H9 (cell line): ENCODE measurements around the gene UMPS. TPM values are rescaled to one million over a fixed set of nuclear protein-coding genes. Genes with fewer than 3 reads are reported as not detected.

Experiments
- DNase-seq: peaks from one replicate; pipeline ENCODE4 v3.0.0-alpha.2; 2017
- H2AFZ ChIP-seq: one replicate; pipeline ENCODE4 v1.6.1; 2013; ENCODE audit warnings: mild to moderate bottlenecking, low read length, control low read depth, moderate library complexity
- H2AK5ac ChIP-seq: 2 replicates; pipeline ENCODE4 v1.6.1; 2013; ENCODE audit warnings: low read length, control low read depth, mixed read lengths; ENCODE audit not compliant: insufficient read length
- H2BK120ac ChIP-seq: one replicate; pipeline ENCODE4 v1.6.1; 2013; ENCODE audit warnings: low read depth, mild to moderate bottlenecking, low read length, control low read depth, inconsistent platforms; ENCODE audit not compliant: poor library complexity, severe bottlenecking
- H2BK12ac ChIP-seq: 2 replicates; pipeline ENCODE4 v1.6.1; 2013; ENCODE audit warnings: low read length, control low read depth, mixed read lengths, low read depth; ENCODE audit not compliant: insufficient read length
- H2BK15ac ChIP-seq: 2 replicates; pipeline ENCODE4 v1.6.1; 2013; ENCODE audit warnings: low read depth, low read length, control low read depth
- H2BK20ac ChIP-seq: one replicate; pipeline ENCODE4 v1.6.1; 2013; ENCODE audit warnings: low read depth, mild to moderate bottlenecking, low read length, control low read depth, inconsistent platforms; ENCODE audit not compliant: poor library complexity, severe bottlenecking
- H2BK5ac ChIP-seq: 2 replicates; pipeline ENCODE4 v1.6.1; 2013; ENCODE audit warnings: low read length, control low read depth, mixed read lengths; ENCODE audit not compliant: insufficient read length
- H3K14ac ChIP-seq: 2 replicates; pipeline ENCODE4 v1.6.1; 2013; ENCODE audit warnings: low read length, control low read depth; ENCODE audit not compliant: insufficient read depth
- H3K18ac ChIP-seq: 2 replicates; pipeline ENCODE4 v1.6.1; 2013; ENCODE audit warnings: low read depth, mild to moderate bottlenecking, mixed read lengths, low read length, control low read depth; ENCODE audit not compliant: insufficient read length
- H3K23ac ChIP-seq: 2 replicates; pipeline ENCODE4 v1.6.1; 2013; ENCODE audit warnings: low read length, control low read depth, mixed read lengths, low read depth; ENCODE audit not compliant: insufficient read length
- H3K23me2 ChIP-seq: 2 replicates; pipeline ENCODE4 v1.6.1; 2013; ENCODE audit warnings: low read depth, mild to moderate bottlenecking, mixed read lengths, low read length, control low read depth; ENCODE audit not compliant: insufficient read length, poor library complexity, severe bottlenecking
- H3K27ac ChIP-seq: 2 replicates; pipeline ENCODE4 v1.5.1; 2013; ENCODE audit warnings: low read length, control low read depth, mixed read lengths, low read depth; ENCODE audit not compliant: insufficient read length
- H3K27me3 ChIP-seq: 2 replicates; pipeline ENCODE4 v1.6.1; 2013; ENCODE audit warnings: low read length, control low read depth, inconsistent platforms; ENCODE audit not compliant: insufficient read depth
- H3K4ac ChIP-seq: 2 replicates; pipeline ENCODE4 v1.6.1; 2013; ENCODE audit warnings: low read depth, mild to moderate bottlenecking, control low read depth, inconsistent platforms, low read length, moderate library complexity
- H3K4me1 ChIP-seq: 2 replicates; pipeline ENCODE4 v1.6.1; 2013; ENCODE audit warnings: low read length, control low read depth, inconsistent platforms; ENCODE audit not compliant: insufficient read depth
- H3K4me2 ChIP-seq: 2 replicates; pipeline ENCODE4 v1.6.1; 2013; ENCODE audit warnings: low read length, control low read depth, mixed read lengths; ENCODE audit not compliant: insufficient read length, insufficient read depth
- H3K56ac ChIP-seq: 2 replicates; pipeline ENCODE4 v1.6.1; 2013; ENCODE audit warnings: low read depth, mild to moderate bottlenecking, mixed read lengths, low read length, control low read depth; ENCODE audit not compliant: insufficient read length
- H3K79me1 ChIP-seq: 2 replicates; pipeline ENCODE4 v1.6.1; 2013; ENCODE audit warnings: low read depth, mild to moderate bottlenecking, moderate library complexity, low read length, control low read depth, inconsistent platforms; ENCODE audit not compliant: insufficient read depth, poor library complexity, severe bottlenecking
- H3K79me2 ChIP-seq: 2 replicates; pipeline ENCODE4 v1.6.1; 2013; ENCODE audit warnings: low read length, control low read depth, inconsistent platforms; ENCODE audit not compliant: insufficient read depth
- H3K9ac ChIP-seq: 2 replicates; pipeline ENCODE4 v1.6.1; 2013; ENCODE audit warnings: low read length, control low read depth, mixed read lengths; ENCODE audit not compliant: insufficient read length; ENCODE audit errors: extremely low read depth
- H3K9me3 ChIP-seq: one replicate; pipeline ENCODE4 v1.6.1; 2013; ENCODE audit warnings: low read depth, low read length, inconsistent platforms; ENCODE audit not compliant: control insufficient read depth
- H3T11ph ChIP-seq: one replicate; pipeline ENCODE4 v1.6.1; 2013; ENCODE audit warnings: mild to moderate bottlenecking, low read length, control low read depth, inconsistent platforms
- H4K20me1 ChIP-seq: one replicate; pipeline ENCODE4 v1.6.1; 2013; ENCODE audit not compliant: control insufficient read depth, insufficient read length, insufficient read depth
- H4K5ac ChIP-seq: 2 replicates; pipeline ENCODE4 v1.6.1; 2013; ENCODE audit warnings: low read depth, mild to moderate bottlenecking, mixed read lengths, low read length, control low read depth; ENCODE audit not compliant: insufficient read length
- H4K8ac ChIP-seq: replicated peaks from 2 replicates; pipeline ENCODE4 v1.6.1; 2013; ENCODE audit warnings: low read length, control low read depth, mixed read lengths, low read depth; ENCODE audit not compliant: insufficient read length
- H4K91ac ChIP-seq: 2 replicates; pipeline ENCODE4 v1.6.1; 2013; ENCODE audit warnings: low read depth, mild to moderate bottlenecking, moderate library complexity, mixed read lengths, low read length, control low read depth; ENCODE audit not compliant: insufficient read length
- H3K27ac Mint-ChIP-seq, 3 experiments: 2 replicates in 2 of 3; 3 replicates in 1 of 3; pipeline ENCODE4 v1.8.0; 2020 to 2021; ENCODE audit warnings: mixed read lengths in 3 of 3, mild to moderate bottlenecking in 1 of 3, moderate library complexity in 1 of 3
- H3K27me3 Mint-ChIP-seq: 2 replicates; pipeline ENCODE4 v1.8.0; 2021; ENCODE audit warnings: low read depth, mild to moderate bottlenecking, moderate library complexity, mixed read lengths
- H3K36me3 Mint-ChIP-seq, 3 experiments: 2 replicates in 2 of 3; 3 replicates in 1 of 3; pipeline ENCODE4 v1.8.0; 2020 to 2021; ENCODE audit warnings: low read depth in 3 of 3, mixed read lengths in 3 of 3; ENCODE audit not compliant: insufficient read depth in 1 of 3
- H3K4me1 Mint-ChIP-seq, 2 experiments: 2 replicates each; pipeline ENCODE4 v1.8.0; 2020; ENCODE audit warnings: mixed read lengths in 2 of 2
- H3K4me3 Mint-ChIP-seq, 2 experiments: 2 replicates in 1 of 2; 3 replicates in 1 of 2; pipeline ENCODE4 v1.8.0; 2020 to 2021; ENCODE audit warnings: mild to moderate bottlenecking in 2 of 2, mixed read lengths in 2 of 2, moderate library complexity in 1 of 2
- H3K9me3 Mint-ChIP-seq, 2 experiments: 2 replicates in 1 of 2; 3 replicates in 1 of 2; pipeline ENCODE4 v1.8.0; 2020; ENCODE audit warnings: mild to moderate bottlenecking in 2 of 2, mixed read lengths in 2 of 2, moderate library complexity in 1 of 2
- WGBS: extraction: QIAGEN DNeasy Blood & Tissue Kit; methylation state at CpG from one replicate; pipeline ENCODE4 v1.1.7; 2013; ENCODE audit warnings: missing lambda C conversion rate, low lambda C conversion rate, mixed read lengths; ENCODE audit not compliant: insufficient read length; ENCODE audit errors: extremely low coverage; 5-methylcytosine and 5-hydroxymethylcytosine counted together
- total RNA-seq: library from RNA; stranded (reverse); gene quantifications from 2 replicates; pipeline ENCODE4 v1.2.1, GENCODE V29; 2021
- TF ChIP-seq, protein P1 (sequence below): fragments of 200-600 bp; sonication (generic); conservative IDR thresholded peaks from 3 replicates; pipeline ENCODE4 v1.8.0; 2021; ENCODE audit warnings: antibody characterized with exemption, mild to moderate bottlenecking

UMPS gene
- total RNA-seq, 1 experiment from 2014 or later, result 65.4 TPM

GRCh38 chr3:124763644-124764358 lies 33.5 kb downstream of the UMPS start:
- H3T11ph ChIP-seq, result no peak overlapping the region
- H2BK15ac ChIP-seq, result no peak overlapping the region
- H3K4me1 ChIP-seq, result no peaks in the 10 kb centered on the region
- Mint-ChIP-seq H3K27ac (peak overlapping the region in 2 of 3 experiments; percentile 24 to 53; a peak in 2 of 7 replicates), H3K27me3 (no peaks in the 10 kb centered on the region), H3K4me3 (no peak overlapping the region), H3K9me3 (no peaks in the 10 kb centered on the region), H3K36me3 (peaks cover 28 to 64% (median 50%) of the 10 kb centered on the region in 3 experiments), H3K4me1 (peaks cover 7% of the 10 kb centered on the region in 2 experiments; a peak in 3 of 4 replicates)
- no peak overlapping the region for H3K27ac ChIP-seq
- no peak overlapping the region for H3K18ac ChIP-seq
- WGBS, result no CpG with 5 or more reads among the region's 15 CpGs
- H4K91ac ChIP-seq, result no peak overlapping the region
- H3K9ac ChIP-seq, result no peak overlapping the region
- no peak overlapping the region for H2BK12ac ChIP-seq
- H2AFZ ChIP-seq, result no peak overlapping the region
- no peak overlapping the region for H4K5ac ChIP-seq
- no peak overlapping the region for H3K14ac ChIP-seq
- H3K4ac ChIP-seq, result no peak overlapping the region
- H3K23ac ChIP-seq, result no peak overlapping the region
- H3K79me1 ChIP-seq, result no peaks in the 10 kb centered on the region
- no peak overlapping the region for H4K8ac ChIP-seq
- H3K4me2 ChIP-seq, result no peak overlapping the region
- H3K9me3 ChIP-seq, result no peaks in the 10 kb centered on the region
- H3K23me2 ChIP-seq, result no peaks in the 10 kb centered on the region
- no peak overlapping the region for H2BK5ac ChIP-seq
- no peak for DNase-seq
- no peak overlapping the region for H2BK120ac ChIP-seq
- no peaks in the 10 kb centered on the region for H3K27me3 ChIP-seq
- no peaks in the 10 kb centered on the region for H4K20me1 ChIP-seq
- H2BK20ac ChIP-seq, result no peak overlapping the region
- H3K56ac ChIP-seq, result no peak overlapping the region
- TF ChIP-seq, protein P1, sequence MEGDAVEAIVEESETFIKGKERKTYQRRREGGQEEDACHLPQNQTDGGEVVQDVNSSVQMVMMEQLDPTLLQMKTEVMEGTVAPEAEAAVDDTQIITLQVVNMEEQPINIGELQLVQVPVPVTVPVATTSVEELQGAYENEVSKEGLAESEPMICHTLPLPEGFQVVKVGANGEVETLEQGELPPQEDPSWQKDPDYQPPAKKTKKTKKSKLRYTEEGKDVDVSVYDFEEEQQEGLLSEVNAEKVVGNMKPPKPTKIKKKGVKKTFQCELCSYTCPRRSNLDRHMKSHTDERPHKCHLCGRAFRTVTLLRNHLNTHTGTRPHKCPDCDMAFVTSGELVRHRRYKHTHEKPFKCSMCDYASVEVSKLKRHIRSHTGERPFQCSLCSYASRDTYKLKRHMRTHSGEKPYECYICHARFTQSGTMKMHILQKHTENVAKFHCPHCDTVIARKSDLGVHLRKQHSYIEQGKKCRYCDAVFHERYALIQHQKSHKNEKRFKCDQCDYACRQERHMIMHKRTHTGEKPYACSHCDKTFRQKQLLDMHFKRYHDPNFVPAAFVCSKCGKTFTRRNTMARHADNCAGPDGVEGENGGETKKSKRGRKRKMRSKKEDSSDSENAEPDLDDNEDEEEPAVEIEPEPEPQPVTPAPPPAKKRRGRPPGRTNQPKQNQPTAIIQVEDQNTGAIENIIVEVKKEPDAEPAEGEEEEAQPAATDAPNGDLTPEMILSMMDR, result no peak
- H3K79me2 ChIP-seq, result no peaks in the 10 kb centered on the region
- no peak overlapping the region for H2AK5ac ChIP-seq
